GM12873 (cell line): ENCODE data around the gene ZNF91.

ENCODE experiments used
- CTCF ChIP-seq: IDR thresholded peaks from 2 replicates; pipeline ENCODE4 v1.5.1; 2012; ENCODE audit warnings: low read depth, mild to moderate bottlenecking, moderate library complexity, low read length, control low read depth; ENCODE audit not compliant: insufficient read depth; ENCODE audit errors: missing control alignments

The ZNF91 gene

GRCh38 chr19:23381114-23381513 is 14.2 kb downstream of the ZNF91 start:
- no peak for TF ChIP-seq CTCF

GRCh38 chr19:23378948-23379347 is 16.3 kb downstream of the ZNF91 start:
- no peak for TF ChIP-seq CTCF

GRCh38 chr19:23377276-23377675 is 18.0 kb downstream of the ZNF91 start:
- no peak for TF ChIP-seq CTCF

GRCh38 chr19:23366437-23366836 is 28.8 kb downstream of the ZNF91 start:
- no peak for TF ChIP-seq CTCF

GRCh38 chr19:23365222-23365621 is 30.0 kb downstream of the ZNF91 start:
- no peak for TF ChIP-seq CTCF

- no peak for TF ChIP-seq CTCF
Observed at GRCh38 chr19:23351806-23352205, 43.5 kb downstream of the ZNF91 start.

GRCh38 chr19:23346696-23347095 is 48.6 kb downstream of the ZNF91 start:
- TF ChIP-seq CTCF = no peak
